H1 (cell line): ENCODE measurements around the gene NECTIN1. TPM values are rescaled to one million over a fixed set of nuclear protein-coding genes. Genes with fewer than 3 reads are reported as not detected.

Source experiments
- CTCF ChIA-PET: fragments of 300-600 bp; sonication (Branson Sonifier 250); formaldehyde crosslinking; loops from one replicate; lab custom pipeline; 2021; ENCODE audit not compliant: partially characterized antibody; lab: Charles Lee
- POLR2A ChIA-PET: fragments of 300-600 bp; sonication (Branson Sonifier 250); formaldehyde crosslinking; loops from one replicate; lab custom pipeline; 2021; ENCODE audit warnings: inconsistent platforms; ENCODE audit not compliant: partially characterized antibody; lab: Charles Lee
- DNase-seq, 2 experiments: peaks; one replicate each; pipeline versions ENCODE4 v3.0.0 to v3.0.0-alpha.2; 2010 to 2022; ENCODE audit warnings: low spot score in 2 of 2, low read depth in 1 of 2, mixed read lengths in 1 of 2
- FAIRE-seq: peaks from 2 replicates; lab custom pipeline; 2011; peaks lifted over from hg19 to GRCh38; lab: Jason Lieb, UNC
- H2AFZ ChIP-seq: 2 replicates; pipeline ENCODE4 v1.8.1; 2012; ENCODE audit warnings: low read length, inconsistent platforms
- H2AK5ac ChIP-seq: 2 replicates; pipeline ENCODE4 v1.6.1; 2013; ENCODE audit warnings: low read depth, low read length
- H2BK120ac ChIP-seq: replicated peaks from 2 replicates; pipeline ENCODE3; 2013; ENCODE audit warnings: low read depth, low read length, inconsistent platforms
- H2BK12ac ChIP-seq: 2 replicates; pipeline ENCODE4 v1.6.1; 2013; ENCODE audit warnings: low read depth, low read length
- H2BK15ac ChIP-seq: 2 replicates; pipeline ENCODE4 v1.6.1; 2013; ENCODE audit warnings: low read length
- H2BK20ac ChIP-seq: 2 replicates; pipeline ENCODE4 v1.6.1; 2013; ENCODE audit warnings: low read length
- H2BK5ac ChIP-seq: 2 replicates; pipeline ENCODE4 v1.6.1; 2013; ENCODE audit warnings: low read depth, low read length
- H3K14ac ChIP-seq: 2 replicates; pipeline ENCODE4 v1.6.1; 2013; ENCODE audit warnings: inconsistent platforms; ENCODE audit not compliant: insufficient read length
- H3K18ac ChIP-seq: 2 replicates; pipeline ENCODE4 v1.6.1; 2013; ENCODE audit warnings: low read length; ENCODE audit errors: extremely low read depth
- H3K23ac ChIP-seq: 2 replicates; pipeline ENCODE4 v1.6.1; 2013; ENCODE audit warnings: inconsistent platforms; ENCODE audit not compliant: insufficient read length
- H3K23me2 ChIP-seq: 2 replicates; pipeline ENCODE4 v1.6.1; 2013; ENCODE audit warnings: low read depth, low read length
- H3K27ac ChIP-seq: 2 replicates; pipeline ENCODE4 v1.6.1; 2011; ENCODE audit warnings: low read depth, low read length, inconsistent platforms
- H3K27me3 ChIP-seq, 4 experiments: replicated peaks in 1 of 4; 1 replicate in 1 of 4; 2 replicates in 3 of 4; pipeline versions ENCODE4 v1.6.1 to v1.8.1; 2011 to 2013; ENCODE audit warnings: low read length in 3 of 4, mild to moderate bottlenecking in 3 of 4, inconsistent platforms in 2 of 4, mixed read lengths in 2 of 4, moderate library complexity in 1 of 4; ENCODE audit not compliant: control insufficient read depth in 3 of 4, insufficient read depth in 3 of 4; ENCODE audit errors: extremely low read depth in 1 of 4
- H3K36me3 ChIP-seq, 4 experiments: 2 replicates each; pipeline versions ENCODE4 v1.6.1 to v1.8.1; 2011 to 2013; ENCODE audit warnings: mild to moderate bottlenecking in 4 of 4, low read length in 3 of 4, moderate library complexity in 2 of 4, control low read depth in 1 of 4, inconsistent platforms in 1 of 4; ENCODE audit not compliant: insufficient read depth in 4 of 4, control insufficient read depth in 2 of 4
- H3K4ac ChIP-seq: replicated peaks from 2 replicates; pipeline ENCODE3; 2013; ENCODE audit warnings: low read length, low read depth, mixed read lengths, inconsistent platforms; ENCODE audit not compliant: insufficient read length
- H3K4me1 ChIP-seq, 4 experiments: replicated peaks in 1 of 4; 1 replicate in 1 of 4; 2 replicates in 3 of 4; pipeline versions ENCODE4 v1.6.1 to v1.8.1; 2011 to 2013; ENCODE audit warnings: low read length in 3 of 4, inconsistent platforms in 2 of 4, mixed read lengths in 1 of 4; ENCODE audit not compliant: insufficient read depth in 4 of 4, control insufficient read depth in 3 of 4
- H3K4me2 ChIP-seq, 2 experiments: 2 replicates each; pipeline versions ENCODE4 v1.6.1 to v1.8.1; 2011 to 2013; ENCODE audit warnings: low read depth in 2 of 2, low read length in 2 of 2, control low read depth in 1 of 2, inconsistent platforms in 1 of 2, mild to moderate bottlenecking in 1 of 2; ENCODE audit not compliant: insufficient read depth in 1 of 2
- H3K4me3 ChIP-seq, 4 experiments: fragments of 200-600, 300-600 bp in 1 of 4; sonication (generic), shearing (Covaris generic), sonication (Bioruptor Twin) in 1 of 4; 2 replicates each; pipeline versions ENCODE4 v1.5.1 to v1.8.1; 2011 to 2016; ENCODE audit warnings: low read length in 4 of 4, low read depth in 3 of 4, control low read depth in 2 of 4, inconsistent platforms in 2 of 4, mild to moderate bottlenecking in 2 of 4, mixed read lengths in 1 of 4, moderate library complexity in 1 of 4; ENCODE audit not compliant: insufficient read depth in 2 of 4; ENCODE audit errors: extremely low read depth in 1 of 4
- H3K56ac ChIP-seq: replicated peaks from 2 replicates; pipeline ENCODE3; 2013; ENCODE audit warnings: low read depth, mild to moderate bottlenecking, mixed read lengths, low read length, inconsistent platforms; ENCODE audit not compliant: insufficient read length
- H3K79me1 ChIP-seq: 2 replicates; pipeline ENCODE4 v1.6.1; 2013; ENCODE audit warnings: low read depth, low read length, control low read depth
- H3K79me2 ChIP-seq, 2 experiments: 2 replicates each; pipeline versions ENCODE4 v1.6.1 to v1.8.1; 2012 to 2013; ENCODE audit warnings: low read length in 2 of 2, mild to moderate bottlenecking in 2 of 2, inconsistent platforms in 1 of 2; ENCODE audit not compliant: insufficient read depth in 2 of 2, control insufficient read depth in 1 of 2
- H3K9ac ChIP-seq, 4 experiments: replicated peaks in 1 of 4; 1 replicate in 1 of 4; 2 replicates in 3 of 4; pipeline versions ENCODE4 v1.6.1 to v1.8.1; 2011 to 2013; ENCODE audit warnings: low read depth in 3 of 4, low read length in 3 of 4, control low read depth in 2 of 4, mild to moderate bottlenecking in 2 of 4, moderate library complexity in 2 of 4, inconsistent platforms in 1 of 4; ENCODE audit errors: extremely low read depth in 1 of 4
- H3K9me3 ChIP-seq, 2 experiments: 2 replicates each; pipeline versions ENCODE4 v1.6.1 to v1.8.1; 2012 to 2013; ENCODE audit warnings: mild to moderate bottlenecking in 2 of 2, moderate library complexity in 2 of 2, control low read depth in 1 of 2, inconsistent platforms in 1 of 2, low read depth in 1 of 2, low read length in 1 of 2, mixed read lengths in 1 of 2; ENCODE audit not compliant: insufficient read depth in 2 of 2
- H4K20me1 ChIP-seq, 2 experiments: replicated peaks in 1 of 2; 2 replicates each; pipeline versions ENCODE3 to v1.8.1; 2011 to 2013; ENCODE audit warnings: inconsistent platforms in 2 of 2, low read length in 2 of 2, mild to moderate bottlenecking in 1 of 2; ENCODE audit not compliant: insufficient read depth in 2 of 2, control insufficient read depth in 1 of 2
- H4K5ac ChIP-seq: 2 replicates; pipeline ENCODE4 v1.6.1; 2013; ENCODE audit warnings: low read length, low read depth, mixed read lengths, inconsistent platforms; ENCODE audit not compliant: insufficient read length
- H4K8ac ChIP-seq: 2 replicates; pipeline ENCODE4 v1.8.0; 2013; ENCODE audit warnings: mild to moderate bottlenecking, moderate library complexity, low read length, inconsistent platforms; ENCODE audit not compliant: insufficient read depth; ENCODE audit errors: extremely low read depth
- H4K91ac ChIP-seq: replicated peaks from 2 replicates; pipeline ENCODE3; 2013; ENCODE audit warnings: low read length, mixed read lengths, inconsistent platforms; ENCODE audit not compliant: insufficient read length
- CBX8 ChIP-seq: fragments of 300-800, 300-1000 bp; sonication (generic); IDR thresholded peaks from 2 replicates; pipeline ENCODE4 v1.7.1; 2016; ENCODE audit warnings: low read depth, low read length, borderline replicate concordance
- EGR1 ChIP-seq: IDR thresholded peaks from 2 replicates; pipeline ENCODE4 v1.6.1; 2011; ENCODE audit warnings: low read depth, low read length, borderline replicate concordance
- EZH2 ChIP-seq: fragments of 200-600 bp; sonication (generic); IDR thresholded peaks from 2 replicates; pipeline ENCODE4 v1.7.1; 2012; ENCODE audit warnings: low read depth, mild to moderate bottlenecking, moderate library complexity, low read length, inconsistent platforms; ENCODE audit not compliant: severe bottlenecking
- FOSL1 ChIP-seq: IDR thresholded peaks from 2 replicates; pipeline ENCODE4 v1.6.1; 2011; ENCODE audit warnings: mild to moderate bottlenecking, low read depth, low read length, moderate library complexity; ENCODE audit not compliant: insufficient read depth
- JUN ChIP-seq: IDR thresholded peaks from 2 replicates; pipeline ENCODE4 v1.6.1; 2011; ENCODE audit warnings: low read depth, mild to moderate bottlenecking, improper control_type of control experiment, low read length
- NANOG ChIP-seq: IDR thresholded peaks from 2 replicates; pipeline ENCODE4 v1.6.1; 2011; ENCODE audit warnings: low read length, low read depth, mild to moderate bottlenecking, inconsistent platforms; ENCODE audit not compliant: insufficient read depth, poor library complexity, severe bottlenecking
- POLR2A ChIP-seq, 2 experiments: IDR thresholded peaks; 1 replicate in 1 of 2; 2 replicates in 1 of 2; pipeline ENCODE4 v1.6.1; 2011; ENCODE audit warnings: low read depth in 2 of 2, low read length in 2 of 2, mild to moderate bottlenecking in 2 of 2; ENCODE audit errors: control extremely low read depth in 1 of 2
- POLR2AphosphoS5 ChIP-seq: IDR thresholded peaks from 2 replicates; pipeline ENCODE4 v1.6.1; 2011; ENCODE audit warnings: low read depth, low read length
- RBBP5 ChIP-seq: IDR thresholded peaks from 2 replicates; pipeline ENCODE4 v1.7.1; 2012; ENCODE audit warnings: low read depth, mild to moderate bottlenecking, inconsistent platforms, low read length, moderate library complexity, borderline replicate concordance
- RNF2 ChIP-seq: fragments of 200-900, 300-1000 bp; sonication (generic); IDR thresholded peaks from 2 replicates; pipeline ENCODE4 v1.7.1; 2016; ENCODE audit warnings: borderline replicate concordance, low read depth, mild to moderate bottlenecking, antibody characterized with exemption, low read length; ENCODE audit not compliant: poor library complexity, severe bottlenecking; ENCODE audit errors: missing control alignments
- SAP30 ChIP-seq: fragments of 300-600 bp; sonication (generic); IDR thresholded peaks from 2 replicates; pipeline ENCODE4 v1.7.1; 2012; ENCODE audit warnings: low read length, moderate library complexity, mild to moderate bottlenecking, inconsistent platforms; ENCODE audit not compliant: insufficient read depth, insufficient replicate concordance
- TEAD4 ChIP-seq: IDR thresholded peaks from 2 replicates; pipeline ENCODE4 v1.6.1; 2012; ENCODE audit warnings: low read depth, low read length, inconsistent platforms, mixed read lengths
- WGBS, 2 experiments: shearing (Covaris generic) in 1 of 2; methylation state at CpG; one replicate each; pipeline versions ENCODE4 v1.1.6 to v1.1.7; 2013 to 2015; ENCODE audit warnings: low lambda C conversion rate in 2 of 2, mixed read lengths in 2 of 2, inconsistent platforms in 1 of 2, low coverage in 1 of 2, missing lambda C conversion rate in 1 of 2; ENCODE audit not compliant: insufficient replicate concordance in 2 of 2, insufficient coverage in 1 of 2, insufficient read length in 1 of 2; ENCODE audit errors: extremely low coverage in 1 of 2, missing lambda C conversion rate in 1 of 2; 5-methylcytosine and 5-hydroxymethylcytosine counted together
- polyA plus RNA-seq, 7 experiments: library from polyadenylated mRNA; depleted of rRNA in 3 of 7; stranded (reverse) in 5 of 7; unstranded in 2 of 7; fragments of >200 nt in 5 of 7; fragments of 200-250 nt in 2 of 7; gene quantifications; 1 replicate in 5 of 7; 2 replicates in 1 of 7; 4 replicates in 1 of 7; pipeline versions ENCODE4 v1.2.1 to v1.2.3, GENCODE V29; 2011 to 2013; ENCODE audit warnings: missing spikeins in 2 of 7, mixed read lengths in 2 of 7
- total RNA-seq: library from RNA; stranded (reverse); fragmentation: NEBNext Ultra II Directional; extraction: Animal tissue kit (Norgen Biotek cat#: 25700); gene quantifications from 2 replicates; pipeline ENCODE4 v1.2.1, GENCODE V29; 2021

Gene NECTIN1
- total and polyA plus RNA-seq, 2 of the 8 experiments (the other 6 are each of a cell fraction or from before 2014, with no cell fraction given): 43.2 to 97.7 TPM

DNA sequence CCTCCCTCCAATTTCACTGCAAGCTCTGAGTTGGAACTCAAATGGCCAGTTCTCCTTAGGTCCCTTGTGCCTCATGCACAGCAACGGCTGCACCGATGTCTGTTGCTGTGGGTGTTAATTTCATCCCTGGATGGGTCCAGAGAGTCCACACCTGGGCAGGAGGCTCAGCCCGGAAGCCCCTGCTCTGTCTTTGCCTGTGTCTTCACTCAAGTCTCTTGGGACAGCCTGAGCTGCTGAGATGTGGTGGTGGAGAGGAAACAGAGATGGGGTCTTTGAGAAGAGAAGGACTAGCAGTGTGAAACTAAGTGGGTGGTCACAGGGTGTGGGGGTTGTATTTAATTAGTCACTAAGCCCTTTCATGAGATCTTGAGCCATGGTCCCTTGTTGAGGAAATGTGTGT lies 109.3 kb downstream of the NECTIN1 start:
- H2AK5ac ChIP-seq: no peak overlapping the region
- H3K4me2 ChIP-seq: no peak overlapping the region
- no peak overlapping the region for H2BK120ac ChIP-seq
- ChIA-PET POLR2A (no interaction called here), CTCF (interaction anchor here (0.8 to 14.8 kb wide), 7 partner anchors 10 to 95 kb away, joined by 3 to 245 read pairs (median 4); no protein-coding TSS in a partner anchor)
- no peak overlapping the region for H3K18ac ChIP-seq
- DNase-seq (no peak), FAIRE-seq (no peak)
- no peak overlapping the region for H2BK15ac ChIP-seq
- H2BK12ac ChIP-seq: no peak overlapping the region
- no peak overlapping the region for H3K4ac ChIP-seq
- peaks cover 4 to 16% (median 7%) of the 10 kb centered on the region in 4 experiments for H3K4me1 ChIP-seq
- no peak overlapping the region for H2BK20ac ChIP-seq
- no peaks in the 10 kb centered on the region; a peak in 1 of 7 replicates for H3K27me3 ChIP-seq
- no peak overlapping the region for H3K27ac ChIP-seq
- WGBS, 2 experiments: 78% methylated on average over 3 of the region's 3 CpGs; no CpG with 5 or more reads in 1 of the 2 experiments
- H3K14ac ChIP-seq: no peak overlapping the region
- H3K23ac ChIP-seq: no peak overlapping the region
- H3K9ac ChIP-seq: no peak overlapping the region
- H4K91ac ChIP-seq: no peak overlapping the region
- no peak overlapping the region; the same call in 1 of the 2 replicates for H4K8ac ChIP-seq
- H4K5ac ChIP-seq: no peak overlapping the region
- no peaks in the 10 kb centered on the region for H3K9me3 ChIP-seq
- H3K56ac ChIP-seq: no peak overlapping the region
- no peak overlapping the region for H3K4me3 ChIP-seq
- no peaks in the 10 kb centered on the region for H3K79me1 ChIP-seq
- no peak overlapping the region for H2AFZ ChIP-seq
- no peaks in the 10 kb centered on the region for H3K23me2 ChIP-seq
- H4K20me1 ChIP-seq: peaks cover 0 to 2% of the 10 kb centered on the region in 2 experiments
- H2BK5ac ChIP-seq: no peak overlapping the region
- TF ChIP-seq NANOG: no peak
- no peak for TF ChIP-seq EZH2
- no peak for TF ChIP-seq RBBP5
- no peak for TF ChIP-seq POLR2A (IDR thresholded peaks at IDR 0.05; ENCODE audit: control extremely low read depth in 1 of 2, low read depth in 2 of 2, low read length in 2 of 2)
- no peak for TF ChIP-seq JUN
- TF ChIP-seq FOSL1: no peak
- no peak for TF ChIP-seq TEAD4
- no peak for TF ChIP-seq EGR1
- TF ChIP-seq SAP30: no peak
- no peak for TF ChIP-seq POLR2AphosphoS5
- TF ChIP-seq CBX8: no peak
- no peak for TF ChIP-seq RNF2
- H3K36me3 ChIP-seq: no peaks in the 10 kb centered on the region
- no peaks in the 10 kb centered on the region for H3K79me2 ChIP-seq
